HG03196 (cell line): ENCODE results near the gene CLEC20A.

Experiments used
- ATAC-seq: cut with Tn5 transposase; IDR thresholded peaks from one replicate; pipeline ENCODE4 v1.9.1; 2021; ENCODE audit not compliant: unreplicated experiment

Gene CLEC20A

GRCh38 chr1:178500936-178501554 lies 4.3 kb upstream of the CLEC20A start:
- ATAC-seq: no peak

DNA sequence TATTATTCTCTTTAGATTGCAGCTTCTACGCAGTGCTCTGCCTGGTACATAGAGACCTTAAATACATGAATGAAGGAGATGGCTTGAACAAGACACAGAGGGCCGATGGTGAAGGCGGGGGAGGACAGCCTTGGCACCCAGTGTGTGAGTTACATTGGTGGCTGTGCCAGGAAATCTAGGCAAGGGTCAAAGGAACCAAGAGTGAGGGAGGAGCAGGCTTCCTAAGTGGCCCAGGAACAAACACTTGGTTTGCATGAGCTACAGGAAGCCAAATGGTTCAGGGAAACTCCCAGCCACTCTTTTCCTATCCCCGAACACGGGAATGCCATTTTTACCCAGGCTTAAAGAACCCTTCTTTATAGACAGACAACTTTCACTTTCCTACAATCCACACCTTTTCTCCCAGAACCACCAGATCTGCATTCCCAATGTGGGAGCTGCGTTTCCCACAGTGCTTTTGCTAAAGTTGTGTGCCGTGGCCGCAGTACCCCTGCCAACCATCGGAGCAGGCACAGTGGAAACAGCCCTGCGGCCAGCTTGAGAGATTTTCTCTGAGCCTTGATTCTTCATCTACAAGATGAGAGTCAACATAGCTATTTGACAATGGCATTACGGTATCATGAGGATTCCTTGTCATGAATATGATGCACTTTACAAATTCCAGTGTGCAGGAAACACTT lies 3.5 kb upstream of the CLEC20A start:
- ATAC-seq: no peak

- ATAC-seq: no peak
Measured at GRCh38 chr1:178498896-178499675, 2.3 kb upstream of the CLEC20A start.

DNA sequence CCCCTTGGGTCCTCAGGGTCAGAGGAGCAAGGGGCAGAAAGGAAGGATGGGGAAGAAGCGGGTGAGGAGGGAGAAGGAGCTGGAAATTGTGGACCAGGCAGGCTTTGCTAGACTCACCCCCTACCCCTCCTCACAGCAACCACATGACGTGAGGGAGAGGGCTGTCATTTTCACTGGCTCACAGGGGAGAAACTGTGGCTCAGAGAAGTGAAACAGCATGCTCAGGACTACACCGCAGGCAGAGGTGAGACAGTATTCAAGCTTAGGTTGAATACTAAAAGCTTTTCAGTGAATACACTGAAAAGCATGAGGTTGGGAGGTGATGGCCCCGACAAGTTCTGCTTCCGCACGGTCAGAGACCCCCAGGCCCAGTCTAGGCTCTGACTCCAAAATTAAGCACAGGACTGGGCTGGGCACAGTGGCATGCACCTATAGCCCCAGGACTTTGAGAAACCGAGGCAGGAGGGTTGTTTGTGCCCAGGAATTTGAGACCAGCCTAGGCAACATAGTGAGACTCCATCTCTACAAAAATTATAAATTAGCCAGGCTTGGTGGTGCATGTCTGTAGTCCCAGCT lies 1.2 kb upstream of the CLEC20A start:
- ATAC-seq: no peak

GRCh38 chr1:178495741-178496409 lies 889 bp downstream of the CLEC20A start:
- ATAC-seq: no peak

GRCh38 chr1:178495158-178495557 lies 1.6 kb downstream of the CLEC20A start:
- ATAC-seq: no peak

DNA sequence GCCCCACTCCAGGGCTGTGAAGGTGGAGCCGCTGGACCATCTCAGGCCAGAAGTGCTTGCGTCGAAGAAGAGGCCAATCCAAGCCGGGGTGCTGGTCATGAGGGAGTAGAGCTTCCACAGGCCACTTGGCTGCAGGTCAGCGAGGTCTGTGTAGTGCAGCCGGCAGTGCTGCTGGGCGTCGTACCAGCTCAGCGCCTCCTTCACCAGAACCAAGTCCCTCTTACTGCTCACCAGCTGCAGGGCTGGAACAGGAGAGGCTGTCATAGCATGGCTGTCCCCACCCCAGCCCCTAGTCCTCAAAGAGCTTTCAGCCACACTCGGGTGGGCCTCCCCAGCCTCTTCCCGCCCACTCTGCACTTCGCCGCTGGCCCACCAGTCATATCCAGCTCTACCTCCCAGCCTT lies 2.2 kb downstream of the CLEC20A start:
- ATAC-seq: no peak

DNA sequence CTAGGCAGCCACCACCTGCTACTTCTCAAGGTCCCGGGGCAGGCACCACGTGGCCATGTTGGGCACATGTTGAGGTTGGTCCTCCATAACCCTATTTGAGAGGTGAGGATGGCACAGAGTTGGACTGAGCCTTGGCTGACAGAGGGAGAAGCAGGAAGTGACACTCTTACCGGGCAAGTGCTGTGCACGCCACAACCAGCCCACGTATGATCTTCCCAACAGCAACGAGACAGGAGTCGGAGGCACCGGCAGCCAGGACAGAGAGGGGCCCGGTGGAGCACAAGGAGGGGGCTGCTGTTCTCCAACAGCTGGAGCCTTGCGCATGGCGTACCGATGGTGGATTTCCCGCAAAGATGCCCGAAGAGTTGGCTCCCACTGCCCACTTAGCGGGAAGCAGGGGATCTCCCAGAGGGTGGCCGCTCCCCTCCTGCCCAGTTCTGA lies 3.4 kb downstream of the CLEC20A start:
- no peak for ATAC-seq

GRCh38 chr1:178492341-178492740 lies 4.4 kb downstream of the CLEC20A start:
- ATAC-seq: no peak

DNA sequence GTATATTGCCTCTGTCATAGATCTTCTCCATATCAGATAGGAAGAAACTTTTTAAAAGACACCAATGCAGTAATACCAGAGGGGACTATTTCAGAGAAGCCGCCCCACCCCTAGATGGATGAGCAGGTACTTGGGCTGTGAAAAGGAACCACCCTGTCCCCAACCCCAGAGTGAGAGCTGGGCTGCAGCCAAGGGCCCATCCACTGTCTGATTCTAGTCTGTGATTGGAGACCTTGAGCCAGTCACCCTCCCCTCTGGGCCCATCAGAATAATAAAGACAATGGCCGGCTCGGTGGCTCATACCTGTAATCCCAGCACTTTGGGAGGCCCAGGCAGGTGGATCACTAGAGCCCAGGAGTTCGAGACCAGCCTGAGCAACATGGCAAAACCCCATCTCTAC lies 5.0 kb downstream of the CLEC20A start:
- ATAC-seq: no peak

DNA sequence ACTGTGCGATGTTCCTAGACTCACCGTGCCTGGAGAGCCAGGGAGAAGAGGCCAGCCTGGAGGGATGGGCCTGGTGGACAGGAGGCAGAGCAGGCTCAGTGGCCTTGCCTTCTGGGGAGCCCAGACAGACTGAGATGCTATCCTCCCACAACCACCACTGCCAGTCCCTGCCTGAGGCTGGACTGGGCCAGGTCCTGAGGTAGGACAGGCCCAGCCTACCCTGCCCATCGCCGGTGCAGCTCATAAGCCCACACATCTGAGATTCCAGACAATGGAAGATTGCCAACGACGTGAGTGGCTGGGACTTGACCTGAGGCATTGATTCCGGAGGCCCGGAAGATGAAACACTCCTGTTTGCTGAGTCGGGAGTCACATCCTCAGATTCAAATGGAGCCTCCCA lies 5.8 kb downstream of the CLEC20A start:
- ATAC-seq: no peak

DNA sequence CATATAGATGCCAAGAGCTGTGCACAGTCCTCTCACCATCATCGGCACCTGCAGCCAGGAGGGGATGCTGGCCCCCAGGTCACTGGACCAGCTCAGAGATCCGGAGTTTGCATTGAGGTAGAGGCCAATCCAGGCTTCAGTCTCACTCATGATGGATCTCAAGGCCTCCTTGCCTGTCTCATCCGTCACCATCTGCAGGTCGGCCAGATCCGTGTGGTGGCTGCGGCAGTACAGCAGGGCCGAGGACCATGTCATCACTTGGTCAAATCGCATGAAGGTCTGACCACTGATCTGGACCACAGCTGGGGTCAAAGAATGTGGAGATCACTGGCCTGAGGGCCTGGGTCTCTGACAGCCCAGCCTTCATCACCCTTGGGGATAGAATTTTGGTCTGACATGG lies 6.6 kb downstream of the CLEC20A start:
- no peak for ATAC-seq

DNA sequence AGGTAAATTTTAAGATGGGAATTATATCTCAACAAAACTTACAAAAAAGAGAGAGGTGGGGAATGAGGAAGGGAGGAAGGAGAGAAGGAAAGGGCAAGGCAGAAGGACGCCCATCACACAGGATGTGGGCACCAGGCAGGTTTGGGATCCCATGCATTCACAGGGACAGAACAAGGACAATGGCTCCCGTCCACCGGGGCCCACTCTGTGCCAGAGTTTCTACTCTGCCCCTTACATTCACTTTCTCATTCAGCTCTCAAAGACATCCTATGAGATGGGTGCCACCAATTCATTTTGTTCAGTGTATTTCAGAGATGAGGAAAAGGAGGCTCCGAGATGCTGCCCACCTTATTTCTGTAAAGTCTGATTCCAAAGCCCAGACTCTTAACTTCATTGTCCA lies 7.4 kb downstream of the CLEC20A start:
- ATAC-seq: no peak

DNA sequence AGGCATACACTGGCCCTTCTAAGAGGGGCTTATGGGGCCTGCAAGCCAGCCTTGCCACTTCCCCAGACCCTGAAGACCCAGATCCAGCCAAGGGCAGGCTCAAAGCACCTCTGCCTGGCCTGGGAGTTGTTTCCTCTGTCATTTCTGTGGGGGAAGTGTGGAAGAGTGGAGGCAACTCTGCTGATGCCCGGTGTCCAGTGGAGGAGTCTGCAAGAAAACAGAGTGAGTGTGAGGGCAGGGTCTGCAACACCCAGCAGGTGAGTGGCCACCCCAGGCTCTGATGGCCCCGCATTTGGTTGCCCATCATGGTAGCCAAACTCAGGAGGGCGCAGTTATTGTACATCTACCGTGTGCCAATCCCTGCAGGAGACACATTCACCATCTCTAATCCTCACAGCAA lies 8.4 kb downstream of the CLEC20A start:
- no peak for ATAC-seq

GRCh38 chr1:178487070-178487615 lies 9.6 kb downstream of the CLEC20A start:
- ATAC-seq: no peak

DNA sequence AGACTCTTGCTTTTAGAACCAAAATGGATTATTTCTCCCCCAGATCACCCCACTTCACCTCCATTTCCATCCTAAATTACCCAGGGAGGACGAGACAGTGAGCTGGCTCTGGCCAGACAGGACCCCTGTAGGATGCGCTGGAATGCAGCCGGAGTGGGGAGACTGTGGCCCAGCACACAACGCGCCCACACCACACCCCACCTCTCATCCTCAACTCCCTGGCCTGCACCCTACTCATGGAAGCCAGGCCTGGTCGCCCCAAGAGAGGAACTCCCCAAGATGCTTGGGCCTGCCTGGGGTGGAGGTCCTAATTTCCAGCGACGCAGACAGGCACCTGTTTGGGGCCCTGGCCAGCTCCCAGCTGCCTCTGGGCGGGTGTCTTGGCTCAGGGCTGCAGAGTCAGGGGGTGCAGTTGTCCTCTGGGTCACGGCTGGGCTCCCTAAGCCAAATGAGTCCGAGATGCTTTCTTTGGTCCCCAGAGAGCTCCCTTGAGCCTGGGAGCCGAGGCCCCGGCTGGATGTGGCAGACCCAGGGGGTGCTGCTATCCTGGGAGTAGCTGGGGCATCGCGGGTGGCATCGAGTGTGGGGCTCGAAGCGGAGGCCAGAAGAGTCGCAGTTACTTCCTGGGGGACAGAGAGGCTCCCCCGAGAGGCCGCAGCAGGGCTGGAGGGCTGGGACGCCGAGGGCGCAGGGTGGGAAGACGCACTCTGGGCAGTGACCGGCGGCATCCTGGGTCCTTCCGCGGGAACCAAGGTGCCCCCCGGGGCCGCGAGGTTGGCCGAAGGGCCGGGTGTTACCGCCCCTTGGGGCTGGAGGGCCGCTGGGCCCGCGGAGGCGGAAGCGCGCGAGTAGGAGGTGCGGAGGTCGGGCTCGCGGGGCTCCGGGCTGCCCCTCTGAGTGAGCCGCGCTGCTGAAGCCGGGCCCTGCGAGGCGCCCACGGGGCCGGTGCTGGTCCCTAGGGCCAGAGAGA lies 10.4 kb downstream of the CLEC20A start:
- ATAC-seq: no peak

DNA sequence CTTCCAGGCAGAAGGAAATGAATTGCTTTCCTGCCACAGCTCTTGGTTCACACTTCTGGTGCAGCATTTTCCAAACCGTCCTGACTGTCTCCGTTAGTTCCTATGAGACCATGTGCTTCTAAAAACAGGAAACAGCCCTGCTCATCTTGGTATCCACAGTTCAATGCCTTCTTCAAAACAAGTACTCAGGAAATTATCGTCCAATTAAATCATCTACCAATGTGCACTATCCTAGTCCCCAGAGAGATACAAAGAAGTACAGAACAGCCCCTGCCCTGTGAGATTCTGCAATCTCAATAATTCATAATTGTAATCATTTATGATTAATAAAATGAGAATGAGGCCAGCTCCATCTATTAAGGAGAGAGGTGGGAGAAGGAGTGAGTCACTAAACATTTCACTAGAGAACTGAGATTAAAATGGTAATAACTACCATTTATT lies 11.2 kb downstream of the CLEC20A start:
- ATAC-seq: no peak

DNA sequence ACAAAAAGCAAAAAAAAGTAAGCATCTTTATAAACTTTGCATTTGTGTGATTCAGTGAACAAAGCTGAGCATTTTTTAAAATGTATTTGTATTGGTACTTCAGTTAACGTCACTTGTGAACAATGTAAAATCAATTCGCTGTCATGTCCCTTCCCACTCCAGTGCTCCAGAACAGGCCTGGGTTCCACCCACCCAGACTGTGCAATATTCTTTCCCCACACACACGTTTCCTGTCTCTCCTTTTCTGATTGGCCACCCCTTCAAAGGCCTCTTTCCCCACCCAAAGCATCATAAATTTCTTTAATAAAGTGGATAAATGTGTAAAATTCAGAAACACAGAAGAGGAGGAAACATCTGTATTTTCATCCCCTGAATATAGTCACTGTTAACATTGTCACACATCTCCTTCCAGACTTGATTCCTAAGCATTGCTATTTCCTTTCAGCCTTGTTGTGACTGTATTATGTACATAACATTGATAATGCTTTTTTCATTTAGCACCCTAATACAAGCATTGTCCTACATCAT lies 12.0 kb downstream of the CLEC20A start:
- no peak for ATAC-seq

DNA sequence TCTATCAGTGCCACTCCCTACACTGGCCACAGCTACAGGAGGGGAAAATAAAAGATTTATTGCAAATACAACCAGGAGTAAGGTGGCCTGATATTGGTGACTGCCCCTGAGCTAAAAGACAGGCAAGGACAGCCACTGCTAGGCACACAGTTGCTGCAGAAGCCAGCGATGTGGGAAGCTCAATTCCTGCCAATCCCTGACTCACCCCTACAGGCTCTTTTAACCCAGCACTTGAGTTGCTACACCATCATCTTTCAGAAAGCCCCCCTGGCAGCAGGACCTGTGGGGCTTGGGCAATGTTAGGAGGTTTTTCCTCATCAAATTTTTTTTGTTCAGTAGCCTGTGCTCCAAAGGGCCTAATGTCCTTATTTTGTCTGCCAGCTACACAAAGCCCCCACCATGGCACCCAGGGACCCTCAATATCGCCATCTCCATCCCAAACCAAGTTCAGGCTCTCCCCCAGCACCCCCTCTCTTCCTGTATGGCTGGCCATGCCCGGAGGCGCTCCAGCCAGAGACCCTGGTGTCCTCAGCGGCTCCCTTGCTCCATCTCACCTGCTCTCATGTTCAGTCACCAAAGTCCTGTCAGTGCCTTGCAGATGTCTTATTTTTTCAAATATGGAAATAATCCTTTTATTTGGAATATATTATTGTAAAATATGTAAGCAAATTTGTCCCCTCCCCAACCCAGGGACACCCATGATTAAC lies 13.4 kb downstream of the CLEC20A start:
- no peak for ATAC-seq
